ENCODE measurements around the gene PRSS2.
"Not testable (repeated sequence)": the region's sequence is repeated elsewhere in the genome, so short reads cannot be mapped to it uniquely, and the experiment has no call there.

PRSS2 gene

DNA sequence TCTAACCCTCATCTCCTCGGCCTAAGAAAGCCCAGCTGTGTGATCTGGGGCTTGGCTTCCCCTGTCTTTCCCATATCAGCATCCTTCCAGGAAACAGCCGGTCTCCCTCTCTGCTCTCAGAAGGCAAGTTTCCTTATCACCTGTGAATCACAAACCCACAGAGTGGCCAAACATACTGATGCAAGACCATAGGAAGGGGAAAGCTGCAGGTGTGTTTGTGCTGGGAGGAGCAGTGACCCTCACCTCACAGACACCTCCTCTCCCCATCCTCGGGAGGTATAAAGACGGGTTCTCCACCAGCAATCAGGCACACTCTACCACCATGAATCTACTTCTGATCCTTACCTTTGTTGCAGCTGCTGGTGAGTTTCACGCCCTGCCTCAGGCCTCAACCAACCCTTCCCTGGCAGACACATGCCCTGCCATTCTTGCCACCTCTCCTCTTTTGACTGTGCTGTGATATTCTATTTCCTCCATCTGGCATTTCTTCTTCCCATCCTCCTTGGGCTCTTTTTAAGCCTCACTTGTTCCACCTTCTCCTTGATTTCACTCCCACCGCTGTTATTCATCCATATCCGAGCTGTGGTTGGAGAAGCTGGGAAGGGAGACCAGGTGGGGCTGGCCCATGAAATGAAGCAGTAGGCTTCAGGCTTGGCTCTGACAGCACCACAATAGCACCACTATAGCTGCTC lies at the start of gene PRSS2:
PRSS2 (plus strand) TSS at position 310 of the 692 bp plus-strand sequence; CDS start at position 323, 13 bp downstream.
- Histone ChIP-seq H3K4me1 (ENCODE audit: control insufficient read depth in 1 of 2, insufficient read depth in 2 of 2, low read length in 2 of 2) (no peaks in the 10 kb centered on the region), H3K27me3 (ENCODE audit: low read depth, low read length) (no peaks in the 10 kb centered on the region), H3K9me3 (ENCODE audit: control insufficient read depth in 1 of 2, low read length in 2 of 2) (no peaks in the 10 kb centered on the region), H3K27ac (ENCODE audit: low read length) (no peak within 1 kb of the TSS), H3K4me3 (ENCODE audit: low read depth in 1 of 2, low read length in 2 of 2) (no peak within 1 kb of the TSS), H3K36me3 (ENCODE audit: control insufficient read depth in 1 of 2, insufficient read depth in 2 of 2, low read length in 2 of 2) (no peaks in the 10 kb centered on the region)

DNA sequence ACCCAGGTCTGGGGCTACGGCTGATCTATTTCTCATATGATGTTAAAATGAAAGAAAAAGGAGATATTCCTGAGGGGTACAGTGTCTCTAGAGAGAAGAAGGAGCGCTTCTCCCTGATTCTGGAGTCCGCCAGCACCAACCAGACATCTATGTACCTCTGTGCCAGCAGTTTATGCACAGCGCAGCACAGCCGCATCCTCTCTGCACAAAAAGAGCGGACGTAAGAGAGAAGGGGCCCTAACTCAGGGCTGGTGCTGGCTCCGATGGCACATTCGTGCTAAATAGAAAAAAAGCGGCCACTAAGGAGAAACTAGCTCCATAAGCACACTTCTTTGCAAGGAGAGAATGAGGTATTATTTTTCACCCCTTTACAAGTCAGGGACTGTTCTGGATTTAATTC lies 49.8 kb upstream of the PRSS2 start:
- H3K9me3 ChIP-seq (ENCODE audit: control insufficient read depth in 1 of 2, low read length in 2 of 2): no peaks in the 10 kb centered on the region
- no peaks in the 10 kb centered on the region for H3K4me1 ChIP-seq (ENCODE audit: control insufficient read depth in 1 of 2, insufficient read depth in 2 of 2, low read length in 2 of 2)
- no peak overlapping the region for H3K27ac ChIP-seq (ENCODE audit: low read length)
- no peak overlapping the region for H3K4me3 ChIP-seq (ENCODE audit: low read depth in 1 of 2, low read length in 2 of 2)
- no peaks in the 10 kb centered on the region for H3K36me3 ChIP-seq (ENCODE audit: control insufficient read depth in 1 of 2, insufficient read depth in 2 of 2, low read length in 2 of 2)
- H3K27me3 ChIP-seq (ENCODE audit: low read depth, low read length): no peaks in the 10 kb centered on the region

DNA sequence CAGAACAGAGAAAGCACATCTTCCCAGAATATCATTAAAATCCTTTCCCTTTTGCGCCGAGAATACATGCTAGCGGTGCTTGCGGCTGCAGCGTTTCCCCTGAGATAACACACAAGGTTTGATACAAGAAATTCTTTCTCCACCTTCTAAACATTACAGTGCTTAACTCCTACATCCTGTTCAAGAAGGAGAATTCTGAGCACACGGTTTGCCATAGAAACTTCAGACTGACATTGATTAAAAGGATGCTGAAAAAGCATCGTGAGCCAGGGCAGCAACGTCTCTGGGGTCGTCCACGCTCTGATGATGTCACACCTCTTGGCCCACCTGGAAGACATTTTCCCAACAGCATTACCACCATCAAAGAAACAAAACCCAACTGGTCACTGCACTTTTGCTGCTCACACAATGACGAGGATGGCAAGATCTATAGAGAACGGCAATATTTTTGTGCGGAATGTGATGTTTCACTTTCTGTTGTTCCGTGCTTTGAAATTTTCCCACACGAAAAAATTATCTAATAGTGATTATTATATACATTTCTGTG lies 48.4 kb upstream of the PRSS2 start:
- peak overlapping the region in 1 of 2 donors; percentile 35 for H3K4me3 ChIP-seq (ENCODE audit: low read depth in 1 of 2, low read length in 2 of 2)

DNA sequence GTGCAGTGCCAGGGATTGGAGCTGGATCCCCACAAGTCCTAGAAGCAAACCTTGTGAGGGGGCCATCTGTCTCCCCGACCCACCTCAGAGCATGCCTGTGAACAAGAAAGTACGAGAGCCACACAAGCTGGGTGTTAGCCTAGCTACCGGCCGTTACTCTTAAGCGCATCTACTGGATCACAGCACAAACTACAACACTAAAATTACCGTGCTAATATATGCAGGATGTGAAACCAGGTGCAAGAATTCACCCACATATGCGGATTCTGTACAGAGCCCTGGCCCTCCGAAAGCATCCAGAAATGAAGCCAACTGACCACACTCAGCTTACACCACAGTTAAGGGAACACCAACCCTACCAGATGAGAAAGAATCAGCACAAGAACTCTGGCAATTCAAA lies 37.5 kb upstream of the PRSS2 start:
- no peaks in the 10 kb centered on the region for H3K36me3 ChIP-seq (ENCODE audit: control insufficient read depth in 1 of 2, insufficient read depth in 2 of 2, low read length in 2 of 2)
- no peak overlapping the region for H3K4me3 ChIP-seq (ENCODE audit: low read depth in 1 of 2, low read length in 2 of 2)
- H3K27me3 ChIP-seq (ENCODE audit: low read depth, low read length): no peaks in the 10 kb centered on the region
- H3K9me3 ChIP-seq (ENCODE audit: control insufficient read depth in 1 of 2, low read length in 2 of 2): no peaks in the 10 kb centered on the region
- no peaks in the 10 kb centered on the region for H3K4me1 ChIP-seq (ENCODE audit: control insufficient read depth in 1 of 2, insufficient read depth in 2 of 2, low read length in 2 of 2)
- no peak overlapping the region for H3K27ac ChIP-seq (ENCODE audit: low read length)

More for the DNA sequence above, 48.4 kb upstream of the PRSS2 start:
- no peak overlapping the region for H3K27ac ChIP-seq (ENCODE audit: low read length)
- no peaks in the 10 kb centered on the region for H3K27me3 ChIP-seq (ENCODE audit: low read depth, low read length)
- no peaks in the 10 kb centered on the region for H3K4me1 ChIP-seq (ENCODE audit: control insufficient read depth in 1 of 2, insufficient read depth in 2 of 2, low read length in 2 of 2)
- no peaks in the 10 kb centered on the region for H3K36me3 ChIP-seq (ENCODE audit: control insufficient read depth in 1 of 2, insufficient read depth in 2 of 2, low read length in 2 of 2)
- H3K9me3 ChIP-seq (ENCODE audit: control insufficient read depth in 1 of 2, low read length in 2 of 2): no peaks in the 10 kb centered on the region

DNA sequence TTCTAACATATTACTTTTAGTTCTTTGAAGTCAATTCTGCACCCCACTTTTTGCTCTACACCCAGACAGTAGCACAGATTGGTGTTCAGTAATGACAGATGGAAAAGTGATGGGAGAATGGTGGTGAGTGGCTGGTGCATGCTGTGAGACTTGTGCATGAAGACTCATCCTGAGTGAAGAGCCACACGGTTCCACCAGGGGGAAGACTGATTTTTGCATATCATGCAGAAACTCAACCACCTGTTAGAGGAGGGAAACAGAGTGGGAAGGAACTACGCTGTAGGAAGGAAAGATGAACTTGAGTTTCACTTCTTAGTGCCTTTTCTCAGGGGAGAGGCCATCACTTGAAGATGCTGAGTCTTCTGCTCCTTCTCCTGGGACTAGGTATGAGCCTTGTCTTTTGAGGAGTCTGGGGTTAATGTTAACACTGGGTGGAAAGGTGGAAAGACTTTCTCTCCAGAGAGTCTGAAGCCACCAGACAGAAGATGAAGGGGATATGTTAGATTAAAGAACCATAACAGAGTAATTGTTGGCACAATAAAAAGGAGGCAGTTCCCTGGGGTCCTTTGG lies 30.8 kb upstream of the PRSS2 start:
- Histone ChIP-seq H3K36me3 (ENCODE audit: control insufficient read depth in 1 of 2, insufficient read depth in 2 of 2, low read length in 2 of 2) (no peaks in the 10 kb centered on the region), H3K4me3 (ENCODE audit: low read depth in 1 of 2, low read length in 2 of 2) (no peak overlapping the region), H3K27me3 (ENCODE audit: low read depth, low read length) (no peaks in the 10 kb centered on the region), H3K27ac (ENCODE audit: low read length) (no peak overlapping the region), H3K9me3 (ENCODE audit: control insufficient read depth in 1 of 2, low read length in 2 of 2) (no peaks in the 10 kb centered on the region), H3K4me1 (ENCODE audit: control insufficient read depth in 1 of 2, insufficient read depth in 2 of 2, low read length in 2 of 2) (no peaks in the 10 kb centered on the region)

DNA sequence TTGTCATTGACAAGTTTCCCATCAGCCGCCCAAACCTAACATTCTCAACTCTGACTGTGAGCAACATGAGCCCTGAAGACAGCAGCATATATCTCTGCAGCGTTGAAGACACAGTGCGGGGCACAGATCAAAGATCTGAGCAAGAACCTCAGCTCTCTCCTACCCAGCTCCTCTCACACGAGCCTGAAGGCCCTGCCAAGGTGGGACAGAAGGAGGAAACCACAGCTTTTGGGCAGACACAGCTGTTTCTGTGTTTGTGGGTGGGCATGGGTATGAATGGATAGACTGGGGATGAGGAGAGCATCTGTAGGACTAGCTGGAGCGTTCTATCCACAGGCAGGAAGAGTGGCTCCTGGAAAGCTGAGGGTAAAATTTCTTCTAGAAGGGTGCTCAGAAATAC lies 30.0 kb upstream of the PRSS2 start:
- Histone ChIP-seq H3K4me1 (ENCODE audit: control insufficient read depth in 1 of 2, insufficient read depth in 2 of 2, low read length in 2 of 2) (no peaks in the 10 kb centered on the region), H3K9me3 (ENCODE audit: control insufficient read depth in 1 of 2, low read length in 2 of 2) (no peaks in the 10 kb centered on the region), H3K27ac (ENCODE audit: low read length) (no peak overlapping the region), H3K4me3 (ENCODE audit: low read depth in 1 of 2, low read length in 2 of 2) (no peak overlapping the region), H3K36me3 (ENCODE audit: control insufficient read depth in 1 of 2, insufficient read depth in 2 of 2, low read length in 2 of 2) (no peaks in the 10 kb centered on the region), H3K27me3 (ENCODE audit: low read depth, low read length) (no peaks in the 10 kb centered on the region)

DNA sequence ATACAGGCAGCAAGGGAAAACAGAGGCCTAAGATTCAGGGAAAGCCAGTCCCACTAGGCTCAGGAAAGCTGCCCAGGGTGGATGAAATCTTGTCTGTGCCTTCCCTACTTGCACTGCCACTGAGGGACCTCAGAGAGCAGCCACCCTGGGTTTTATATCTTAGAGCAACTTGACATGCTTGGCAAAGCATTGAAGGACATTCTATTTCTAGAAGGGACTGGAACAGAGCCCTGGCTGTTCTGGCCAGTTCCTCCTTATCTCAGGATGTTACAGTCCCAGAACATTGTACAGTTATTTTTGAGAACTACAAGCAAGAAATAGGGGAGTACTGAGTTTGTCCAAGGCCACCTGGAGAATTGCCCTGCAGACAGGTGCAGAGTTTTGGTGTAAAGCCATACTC lies 28.8 kb upstream of the PRSS2 start:
- not testable (repeated sequence) for H3K27me3 ChIP-seq (ENCODE audit: low read depth, low read length); H3K36me3 ChIP-seq (ENCODE audit: control insufficient read depth in 1 of 2, insufficient read depth in 2 of 2, low read length in 2 of 2); H3K4me3 ChIP-seq (ENCODE audit: low read depth in 1 of 2, low read length in 2 of 2); H3K27ac ChIP-seq (ENCODE audit: low read length); H3K9me3 ChIP-seq (ENCODE audit: control insufficient read depth in 1 of 2, low read length in 2 of 2); H3K4me1 ChIP-seq (ENCODE audit: control insufficient read depth in 1 of 2, insufficient read depth in 2 of 2, low read length in 2 of 2)

DNA sequence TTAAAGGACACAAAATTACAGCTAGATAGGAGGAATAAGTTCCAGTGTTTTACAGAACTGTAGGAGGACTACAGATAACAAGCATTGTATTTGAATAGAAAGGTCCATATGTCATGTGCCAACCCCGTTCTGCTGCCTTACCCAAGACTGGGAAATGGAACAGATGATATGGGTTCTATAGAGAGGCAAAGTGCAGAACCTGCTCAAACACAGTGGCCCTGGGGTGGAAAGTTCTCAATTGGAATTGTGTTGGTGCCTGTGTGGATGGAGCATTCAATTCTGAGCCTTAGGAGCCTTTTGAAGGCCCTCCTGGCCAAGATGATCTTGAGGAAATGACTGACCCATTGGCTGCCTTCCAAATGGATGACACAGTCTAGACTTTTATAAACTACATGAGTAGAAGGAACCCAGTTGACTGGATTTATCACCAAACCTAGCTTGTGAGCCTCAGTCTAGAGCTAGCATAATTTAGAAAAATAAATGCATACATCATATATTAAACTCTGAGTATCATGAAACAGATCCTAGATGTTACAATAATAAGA lies 25.6 kb upstream of the PRSS2 start:
- no peaks in the 10 kb centered on the region for H3K9me3 ChIP-seq (ENCODE audit: control insufficient read depth in 1 of 2, low read length in 2 of 2)
- no peaks in the 10 kb centered on the region for H3K4me1 ChIP-seq (ENCODE audit: control insufficient read depth in 1 of 2, insufficient read depth in 2 of 2, low read length in 2 of 2)
- no peaks in the 10 kb centered on the region for H3K27me3 ChIP-seq (ENCODE audit: low read depth, low read length)
- no peak overlapping the region for H3K4me3 ChIP-seq (ENCODE audit: low read depth in 1 of 2, low read length in 2 of 2)
- H3K36me3 ChIP-seq (ENCODE audit: control insufficient read depth in 1 of 2, insufficient read depth in 2 of 2, low read length in 2 of 2): no peaks in the 10 kb centered on the region
- H3K27ac ChIP-seq (ENCODE audit: low read length): no peak overlapping the region

DNA sequence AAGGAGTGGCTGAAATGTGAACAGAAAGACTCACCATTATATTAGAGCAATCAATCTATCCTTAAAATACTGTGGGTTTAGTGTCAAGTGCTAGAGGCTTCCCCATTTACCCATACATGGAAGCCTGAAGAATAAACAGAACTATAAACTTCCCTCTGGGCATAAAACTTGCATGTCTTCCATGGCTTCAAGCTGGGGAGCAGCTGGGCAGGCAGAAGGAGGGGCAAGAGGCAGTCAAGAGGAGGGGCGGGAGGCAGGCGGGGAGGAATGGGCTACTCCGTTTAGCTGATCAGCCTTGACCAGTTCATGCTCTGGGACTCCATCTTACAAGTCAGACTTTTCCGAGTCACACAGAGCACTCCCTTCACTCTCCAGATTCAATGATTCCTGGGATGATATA lies 25.0 kb upstream of the PRSS2 start:
- Histone ChIP-seq H3K27me3 (ENCODE audit: low read depth, low read length) (no peaks in the 10 kb centered on the region), H3K4me1 (ENCODE audit: control insufficient read depth in 1 of 2, insufficient read depth in 2 of 2, low read length in 2 of 2) (no peaks in the 10 kb centered on the region), H3K4me3 (ENCODE audit: low read depth in 1 of 2, low read length in 2 of 2) (no peak overlapping the region), H3K9me3 (ENCODE audit: control insufficient read depth in 1 of 2, low read length in 2 of 2) (no peaks in the 10 kb centered on the region), H3K36me3 (ENCODE audit: control insufficient read depth in 1 of 2, insufficient read depth in 2 of 2, low read length in 2 of 2) (no peaks in the 10 kb centered on the region), H3K27ac (ENCODE audit: low read length) (no peak overlapping the region)

DNA sequence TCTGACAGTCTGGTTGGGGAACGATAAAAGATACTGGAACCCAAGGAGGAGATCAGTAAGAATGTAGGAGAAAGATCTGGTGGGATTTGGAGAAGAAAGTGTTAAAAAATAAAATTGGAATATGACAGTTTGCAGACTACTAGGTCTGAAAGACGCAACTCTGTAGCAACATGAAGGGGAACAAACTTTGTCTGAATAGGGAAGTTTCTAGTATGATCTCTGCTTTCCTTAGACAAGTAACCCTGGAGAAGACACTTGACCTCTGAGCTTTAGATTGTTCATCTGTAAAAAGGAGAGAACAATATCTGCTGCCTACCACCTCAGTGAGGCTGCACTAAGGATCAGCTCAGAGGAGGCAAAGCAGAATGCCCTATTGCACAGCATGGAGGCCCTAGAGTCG lies 24.5 kb upstream of the PRSS2 start:
- no peaks in the 10 kb centered on the region for H3K36me3 ChIP-seq (ENCODE audit: control insufficient read depth in 1 of 2, insufficient read depth in 2 of 2, low read length in 2 of 2)
- no peak overlapping the region for H3K27ac ChIP-seq (ENCODE audit: low read length)
- H3K9me3 ChIP-seq (ENCODE audit: control insufficient read depth in 1 of 2, low read length in 2 of 2): no peaks in the 10 kb centered on the region
- no peak overlapping the region for H3K4me3 ChIP-seq (ENCODE audit: low read depth in 1 of 2, low read length in 2 of 2)
- H3K27me3 ChIP-seq (ENCODE audit: low read depth, low read length): no peaks in the 10 kb centered on the region
- H3K4me1 ChIP-seq (ENCODE audit: control insufficient read depth in 1 of 2, insufficient read depth in 2 of 2, low read length in 2 of 2): no peaks in the 10 kb centered on the region

DNA sequence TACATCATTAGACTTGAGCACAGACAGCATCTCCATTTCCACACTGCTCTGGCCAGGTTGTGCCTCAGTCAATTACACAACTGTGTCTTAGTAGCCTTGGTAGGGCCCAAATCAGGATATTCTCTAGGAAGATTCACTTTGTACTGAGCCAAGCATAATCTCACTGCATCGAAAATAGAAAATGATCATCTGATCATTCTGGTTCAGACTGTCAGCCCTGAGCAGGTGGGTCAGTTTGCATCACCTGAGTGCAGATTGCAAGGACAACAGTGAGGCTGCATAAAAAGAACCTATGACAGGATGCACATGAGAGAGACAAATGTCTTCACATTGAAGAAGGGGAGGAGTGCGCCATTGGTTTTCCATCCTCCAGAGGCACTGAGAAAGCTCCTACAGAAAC lies 22.4 kb upstream of the PRSS2 start:
- H3K27me3 ChIP-seq (ENCODE audit: low read depth, low read length); H3K9me3 ChIP-seq (ENCODE audit: control insufficient read depth in 1 of 2, low read length in 2 of 2); H3K36me3 ChIP-seq (ENCODE audit: control insufficient read depth in 1 of 2, insufficient read depth in 2 of 2, low read length in 2 of 2); H3K4me1 ChIP-seq (ENCODE audit: control insufficient read depth in 1 of 2, insufficient read depth in 2 of 2, low read length in 2 of 2); H3K4me3 ChIP-seq (ENCODE audit: low read depth in 1 of 2, low read length in 2 of 2); H3K27ac ChIP-seq (ENCODE audit: low read length): not testable (repeated sequence)
